ENCODE results near the gene NQO2. TPM values are rescaled to one million over a fixed set of nuclear protein-coding genes. Genes with fewer than 3 reads are reported as not detected.

The NQO2 gene
- total and polyA plus RNA-seq, 2 donors (not counting 1 experiment from before 2014, with no cell fraction given): 6.2 to 21.5 TPM

- intact Hi-C loops (cut with micrococcal nuclease): loop anchor here (5.0 kb wide), 2 partner anchors 42 to 1032 kb away; no protein-coding TSS in a partner anchor
- Histone ChIP-seq H3K4me2 (replicated peaks; ENCODE audit: low read depth, low read length, poor library complexity, severe bottlenecking) (no peak overlapping the region), H2AFZ (ENCODE audit: insufficient read depth, low read depth, low read length, poor library complexity, severe bottlenecking) (no peak overlapping the region), H3K27me3 (replicated peaks in 1 of 4; ENCODE audit: control extremely low read depth in 1 of 4, control insufficient read depth in 3 of 4, insufficient read depth in 4 of 4, low read length in 3 of 4) (peaks cover 0 to 16% (median 3%) of the 10 kb centered on the region in 4 experiments), H3K4me1 (ENCODE audit: control insufficient read depth in 2 of 2, insufficient read depth in 2 of 2, low read length in 2 of 2) (peaks cover 8 to 12% of the 10 kb centered on the region in 2 donors), H4K20me1 (ENCODE audit: control insufficient read depth, insufficient read depth, low read length, poor library complexity, severe bottlenecking) (no peaks in the 10 kb centered on the region), H3K9ac (ENCODE audit: low read length) (no peak overlapping the region), H3K4me3 (ENCODE audit: control extremely low read depth in 1 of 5, extremely low read depth in 1 of 5, insufficient read depth in 1 of 5, low read depth in 2 of 5, low read length in 4 of 5) (no peak overlapping the region), H3K27ac (ENCODE audit: low read length in 2 of 2) (no peak overlapping the region), H3K79me2 (ENCODE audit: control insufficient read depth, insufficient read depth, low read length) (no peaks in the 10 kb centered on the region), H3K9me3 (ENCODE audit: control extremely low read depth in 1 of 3, control insufficient read depth in 2 of 3, insufficient read depth in 1 of 3, low read length in 2 of 3) (no peaks in the 10 kb centered on the region), H3K36me3 (replicated peaks in 1 of 2; ENCODE audit: control extremely low read depth in 1 of 2, control insufficient read depth in 1 of 2, extremely low read depth in 1 of 2, insufficient read depth in 2 of 2, low read length in 1 of 2) (no peaks in the 10 kb centered on the region)
- ChIA-PET POLR2A (interaction anchor here (0.6 kb wide), 1 partner anchor 118 kb away, joined by 3 read pairs; no protein-coding TSS in a partner anchor), CTCF (interaction anchor here (0.9 to 1.8 kb wide), 5 partner anchors 13 to 193 kb away, joined by 3 to 5 read pairs (median 4); partner anchors contain the start of gene SERPINB6)
- Mint-ChIP-seq H3K27ac (no peak overlapping the region), H3K4me3 (no peak overlapping the region), H3K9me3 (ENCODE audit: insufficient read depth) (no peaks in the 10 kb centered on the region), H3K27me3 (peaks cover 22% of the 10 kb centered on the region), H3K4me1 (peaks cover 13% of the 10 kb centered on the region)
- no peak for DNase-seq
- 97% methylated on average over 12 of the region's 12 CpGs for WGBS (ENCODE audit: insufficient coverage)
- ATAC-seq (ENCODE audit: low read depth): no peak
- TF ChIP-seq CTCF (IDR thresholded peaks at IDR 0.05) (no peak), EZH2 (IDR thresholded peaks at IDR 0.05; ENCODE audit: borderline replicate concordance, insufficient read depth, low read depth, low read length, poor library complexity, severe bottlenecking) (no peak)
These were observed 14.8 kb upstream of the NQO2 start for GRCh38 chr6:2984738-2985406.

GRCh38 chr6:2986722-2987221, 12.9 kb upstream of the NQO2 start:
- Histone ChIP-seq H3K27ac (ENCODE audit: low read length in 2 of 2) (no peak overlapping the region), H3K36me3 (replicated peaks in 1 of 2; ENCODE audit: control extremely low read depth in 1 of 2, control insufficient read depth in 1 of 2, extremely low read depth in 1 of 2, insufficient read depth in 2 of 2, low read length in 1 of 2) (no peaks in the 10 kb centered on the region), H4K20me1 (ENCODE audit: control insufficient read depth, insufficient read depth, low read length, poor library complexity, severe bottlenecking) (no peaks in the 10 kb centered on the region), H3K9me3 (ENCODE audit: control extremely low read depth in 1 of 3, control insufficient read depth in 2 of 3, insufficient read depth in 1 of 3, low read length in 2 of 3) (no peaks in the 10 kb centered on the region), H3K27me3 (replicated peaks in 1 of 4; ENCODE audit: control extremely low read depth in 1 of 4, control insufficient read depth in 3 of 4, insufficient read depth in 4 of 4, low read length in 3 of 4) (peaks cover 0 to 4% (median 0%) of the 10 kb centered on the region in 4 experiments), H3K4me2 (replicated peaks; ENCODE audit: low read depth, low read length, poor library complexity, severe bottlenecking) (no peak overlapping the region), H3K4me3 (ENCODE audit: control extremely low read depth in 1 of 5, extremely low read depth in 1 of 5, insufficient read depth in 1 of 5, low read depth in 2 of 5, low read length in 4 of 5) (no peak overlapping the region), H2AFZ (ENCODE audit: insufficient read depth, low read depth, low read length, poor library complexity, severe bottlenecking) (no peak overlapping the region), H3K4me1 (ENCODE audit: control insufficient read depth in 2 of 2, insufficient read depth in 2 of 2, low read length in 2 of 2) (peaks cover 10 to 22% of the 10 kb centered on the region in 2 donors), H3K79me2 (ENCODE audit: control insufficient read depth, insufficient read depth, low read length) (no peaks in the 10 kb centered on the region), H3K9ac (ENCODE audit: low read length) (no peak overlapping the region)
- Mint-ChIP-seq H3K9me3 (ENCODE audit: insufficient read depth) (no peaks in the 10 kb centered on the region), H3K4me3 (peak overlapping the region; percentile 14), H3K27me3 (peaks cover 11% of the 10 kb centered on the region), H3K4me1 (peaks cover 25% of the 10 kb centered on the region), H3K27ac (peak overlapping the region; percentile 15)
- ATAC-seq (ENCODE audit: low read depth): no peak
- ChIA-PET CTCF (interaction anchor here (0.8 to 6.2 kb wide), 10 partner anchors 34 to 196 kb away, joined by 3 to 103 read pairs (median 6); partner anchors contain the start of gene SERPINB1), POLR2A (interaction anchor here (0.9 to 1.0 kb wide), 2 partner anchors 15 to 145 kb away, joined by 5 to 9 read pairs; partner anchors contain the start of genes SERPINB1 and SERPINB6)
- 94% methylated on average over 2 of the region's 4 CpGs for WGBS (ENCODE audit: insufficient coverage)
- no peak for DNase-seq
- intact Hi-C loops (cut with micrococcal nuclease): loop anchor here (5.0 kb wide), 2 partner anchors 41 to 1031 kb away; no protein-coding TSS in a partner anchor
- TF ChIP-seq CTCF (IDR thresholded peaks at IDR 0.05) (no peak), EZH2 (IDR thresholded peaks at IDR 0.05; ENCODE audit: borderline replicate concordance, insufficient read depth, low read depth, low read length, poor library complexity, severe bottlenecking) (no peak)
